GM12892 (cell line): ENCODE results near the gene ZFTA.

Experiments
- DNase-seq: peaks from one replicate; pipeline ENCODE4 v3.0.0; 2011; ENCODE audit not compliant: insufficient read length
- FAIRE-seq: peaks from 2 replicates; lab custom pipeline; 2011; peaks lifted over from hg19 to GRCh38; lab: Jason Lieb, UNC
- POLR2A ChIP-seq: IDR thresholded peaks from 2 replicates; pipeline ENCODE4 v1.6.1; 2011; ENCODE audit warnings: low read depth, low read length, control low read depth
- POLR2AphosphoS5 ChIP-seq: IDR thresholded peaks from 2 replicates; pipeline ENCODE4 v1.6.1; 2011; ENCODE audit warnings: low read depth, low read length, control low read depth
- TAF1 ChIP-seq: IDR thresholded peaks from 2 replicates; pipeline ENCODE4 v1.6.1; 2011; ENCODE audit warnings: low read depth, mild to moderate bottlenecking, control low read depth, low read length, borderline replicate concordance

The ZFTA gene

GRCh38 chr11:63761931-63762653, 6.5 kb downstream of the ZFTA start:
- no peak for FAIRE-seq
- DNase-seq, result peak; percentile 19

GRCh38 chr11:63761188-63761587, 7.4 kb downstream of the ZFTA start:
- FAIRE-seq (no peak), DNase-seq (no peak)
- TF ChIP-seq POLR2A (no peak), TAF1 (no peak), POLR2AphosphoS5 (no peak)

More at GRCh38 chr11:63761931-63762653, 6.5 kb downstream of the ZFTA start:
- no peak for TF ChIP-seq TAF1
- TF ChIP-seq POLR2AphosphoS5, result no peak
- no peak for TF ChIP-seq POLR2A

GRCh38 chr11:63760487-63761079, 8.0 kb downstream of the ZFTA start:
- TF ChIP-seq TAF1 (no peak), POLR2A (no peak), POLR2AphosphoS5 (no peak)
- FAIRE-seq (no peak), DNase-seq (no peak)

GRCh38 chr11:63756919-63757761, 11.4 kb downstream of the ZFTA start:
- DNase-seq (no peak), FAIRE-seq (no peak)
- TF ChIP-seq TAF1 (no peak), POLR2A (no peak), POLR2AphosphoS5 (no peak)

GRCh38 chr11:63749624-63750023, 19.0 kb downstream of the ZFTA start:
- no peak for FAIRE-seq
- TF ChIP-seq POLR2A (no peak), TAF1 (no peak), POLR2AphosphoS5 (no peak)
- DNase-seq, result no peak

GRCh38 chr11:63747011-63747410, 21.6 kb downstream of the ZFTA start:
- FAIRE-seq (no peak), DNase-seq (no peak)
- TF ChIP-seq POLR2A (no peak), POLR2AphosphoS5 (no peak), TAF1 (no peak)

DNA sequence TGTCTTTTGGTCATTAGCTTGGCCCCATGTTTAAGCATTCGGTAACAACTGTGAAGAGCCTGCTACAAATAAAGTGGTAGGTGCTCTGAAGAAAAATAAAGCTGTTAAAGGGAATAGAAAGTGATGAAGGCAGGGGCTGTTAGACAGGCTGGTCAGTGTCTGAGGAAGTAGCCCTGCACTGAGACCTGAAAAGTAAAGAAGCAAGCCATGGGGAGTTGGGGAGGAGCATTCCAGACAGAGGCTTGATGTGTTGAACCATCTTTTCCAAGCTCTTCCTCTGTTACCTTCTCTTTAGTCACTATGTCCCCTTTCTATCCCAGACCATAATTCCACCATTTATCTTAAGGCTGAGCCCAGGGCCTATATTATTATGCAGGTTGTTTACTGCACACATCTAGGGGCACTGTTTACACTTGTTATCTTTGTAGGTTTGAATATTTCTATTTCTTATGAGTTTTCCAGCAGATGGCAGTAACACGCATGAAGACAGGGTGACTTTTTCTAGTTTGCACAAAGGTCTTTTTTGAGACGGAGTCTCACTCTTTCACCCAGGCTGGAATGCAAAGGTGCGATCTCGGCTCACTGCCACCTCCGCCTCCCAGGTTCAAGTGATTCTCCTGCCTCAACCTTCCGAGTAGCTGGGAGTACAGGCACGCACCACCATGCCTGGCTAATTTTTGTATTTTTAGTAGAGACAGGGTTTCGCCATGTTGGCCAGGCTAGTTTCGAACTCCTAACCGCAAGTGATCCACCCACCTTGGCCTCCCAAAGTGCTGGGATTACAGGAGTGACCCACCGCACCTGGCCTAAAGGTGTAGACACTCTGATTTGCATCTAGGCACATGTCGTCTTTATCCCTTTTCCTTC, 23.0 kb downstream of the ZFTA start:
- no peak for TF ChIP-seq TAF1
- TF ChIP-seq POLR2AphosphoS5, result no peak
- TF ChIP-seq POLR2A, result no peak
- FAIRE-seq (no peak), DNase-seq (no peak)

GRCh38 chr11:63738720-63739360, 29.7 kb downstream of the ZFTA start:
- TF ChIP-seq POLR2A, result no peak
- TF ChIP-seq POLR2AphosphoS5, result no peak
- TF ChIP-seq TAF1, result no peak
- FAIRE-seq, result peak; percentile 70
- DNase-seq, result no peak

DNA sequence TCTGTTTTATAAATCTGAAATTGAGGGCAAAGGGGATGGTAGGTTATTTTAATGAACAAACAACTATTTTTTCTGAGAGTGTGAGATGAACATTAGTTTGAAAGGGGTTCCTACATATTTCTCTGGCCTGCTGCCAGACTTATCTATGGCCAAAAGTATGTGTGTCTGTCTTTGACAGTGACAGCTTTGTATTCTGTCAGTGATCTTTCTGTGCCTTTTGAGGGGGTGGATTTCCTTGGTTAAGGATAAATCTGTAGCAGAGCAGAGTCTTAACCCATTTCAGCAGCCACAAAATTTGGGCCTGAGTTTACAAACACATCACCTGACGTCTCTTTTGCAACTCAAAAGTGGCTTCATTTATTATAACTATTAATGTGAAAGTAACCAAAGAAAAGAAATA, 30.9 kb downstream of the ZFTA start:
- TF ChIP-seq POLR2A, result no peak
- no peak for TF ChIP-seq TAF1
- TF ChIP-seq POLR2AphosphoS5, result no peak
- FAIRE-seq (no peak), DNase-seq (no peak)

DNA sequence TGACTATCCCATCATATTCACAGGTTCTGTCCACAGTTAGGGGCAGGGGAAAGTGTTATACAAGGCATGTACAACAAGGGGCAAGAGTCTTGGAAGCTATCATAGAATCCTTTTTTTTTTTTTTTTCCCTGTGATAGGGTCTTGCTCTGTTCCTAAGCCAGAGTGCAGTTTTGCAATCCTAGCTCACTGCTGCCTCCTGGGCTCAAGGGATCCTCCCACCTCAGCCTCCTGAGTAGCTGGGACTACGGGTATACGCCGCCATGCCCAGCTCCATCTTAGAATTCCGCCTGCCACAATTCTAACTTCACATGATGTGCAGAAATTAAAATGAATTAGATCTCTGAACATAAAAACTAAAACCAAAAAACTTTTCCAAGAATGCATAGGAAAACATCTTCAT, 31.7 kb downstream of the ZFTA start:
- FAIRE-seq (no peak), DNase-seq (no peak)
- TF ChIP-seq TAF1, result no peak
- no peak for TF ChIP-seq POLR2A
- TF ChIP-seq POLR2AphosphoS5, result no peak
